GM18873 (cell line): ENCODE results near the gene SPON1.
"Not testable (repeated sequence)": the region's sequence is repeated elsewhere in the genome, so short reads cannot be mapped to it uniquely, and the experiment has no call there.

ENCODE experiments used
- ATAC-seq: cut with Tn5 transposase; IDR thresholded peaks from one replicate; pipeline ENCODE4 v1.9.1; 2021; ENCODE audit warnings: mild to moderate bottlenecking, moderate library complexity, moderate number of reproducible peaks; ENCODE audit not compliant: unreplicated experiment, low FRiP score

Gene SPON1

GRCh38 chr11:14173679-14174078, 211.2 kb downstream of the SPON1 start:
- not testable (repeated sequence) for ATAC-seq

DNA sequence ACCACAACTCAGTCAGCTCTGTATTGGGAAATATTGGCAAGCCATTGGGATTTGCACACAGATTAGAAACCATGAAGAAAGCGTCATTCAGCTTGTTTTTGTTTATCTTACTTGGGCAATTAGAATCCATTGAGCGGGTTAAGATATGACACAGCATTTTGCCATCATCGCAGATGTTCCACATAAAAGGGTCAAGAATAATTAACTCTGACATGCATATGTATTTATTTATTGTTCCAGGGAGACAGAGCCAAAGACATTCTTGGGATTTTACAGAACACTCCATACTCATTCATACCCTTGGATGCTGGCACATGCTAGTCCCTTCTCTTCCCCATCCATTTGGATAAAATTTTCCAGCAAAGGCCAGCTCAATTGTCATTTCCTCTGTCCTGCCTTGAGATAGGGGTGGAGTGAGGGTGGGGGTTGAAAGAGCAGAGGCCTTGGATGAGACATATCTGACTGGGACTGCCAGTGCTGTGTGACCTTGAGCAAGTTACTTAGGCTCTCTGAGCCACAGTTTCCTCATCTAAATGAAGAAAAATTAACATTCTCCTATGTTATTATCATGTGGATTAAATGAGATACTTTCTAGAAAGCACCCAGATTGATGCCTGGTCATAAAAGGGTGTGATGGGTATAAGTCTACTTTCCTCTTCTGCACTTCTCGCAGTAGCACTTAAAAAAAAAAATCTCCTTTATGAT, 216.7 kb downstream of the SPON1 start:
- ATAC-seq, result no peak

GRCh38 chr11:14181121-14181520, 218.6 kb downstream of the SPON1 start:
- no peak for ATAC-seq

- no peak for ATAC-seq
Observed at GRCh38 chr11:14182833-14183364, 220.4 kb downstream of the SPON1 start.

DNA sequence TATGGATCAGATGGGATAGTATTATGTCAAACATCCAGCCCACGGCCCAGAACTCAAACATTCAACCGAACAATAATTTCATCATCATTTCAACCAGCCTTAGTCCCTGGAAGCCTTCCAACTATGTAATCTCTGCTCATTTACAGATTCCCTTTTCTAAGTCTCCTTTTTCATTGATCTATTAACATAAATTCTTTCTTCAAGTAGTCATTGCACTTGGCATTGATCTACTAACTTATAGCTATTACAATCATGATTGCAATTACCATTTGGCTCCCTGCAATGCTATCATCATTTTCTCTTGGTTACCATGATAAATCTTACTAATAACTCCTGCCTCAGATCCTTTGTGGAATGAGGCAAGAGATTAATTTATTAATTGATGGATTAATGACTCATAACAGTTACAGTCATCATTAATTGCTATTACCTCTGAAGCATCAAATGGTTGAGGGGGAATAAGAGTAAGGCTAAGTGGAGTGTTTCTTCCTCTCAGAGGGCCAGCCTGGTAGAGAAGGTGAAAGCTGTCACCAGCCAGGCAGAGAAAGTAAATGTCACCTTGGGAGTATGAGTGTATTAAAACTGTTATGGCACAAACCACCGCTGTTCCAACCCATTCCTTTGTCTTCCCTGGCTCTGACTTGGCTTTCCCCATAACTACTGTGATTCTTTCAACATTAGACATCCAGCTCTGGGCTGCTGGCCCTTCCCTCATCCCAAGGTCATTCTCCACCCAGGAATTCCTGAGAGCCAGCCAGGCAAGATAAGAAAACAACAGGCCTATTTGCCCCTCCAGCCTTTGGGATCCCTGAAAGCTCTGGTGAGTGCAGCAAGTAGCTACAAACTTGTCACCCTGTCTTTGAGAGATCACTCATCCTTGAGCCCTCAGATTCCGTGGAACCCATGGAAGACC, 221.8 kb downstream of the SPON1 start:
- ATAC-seq, result no peak

DNA sequence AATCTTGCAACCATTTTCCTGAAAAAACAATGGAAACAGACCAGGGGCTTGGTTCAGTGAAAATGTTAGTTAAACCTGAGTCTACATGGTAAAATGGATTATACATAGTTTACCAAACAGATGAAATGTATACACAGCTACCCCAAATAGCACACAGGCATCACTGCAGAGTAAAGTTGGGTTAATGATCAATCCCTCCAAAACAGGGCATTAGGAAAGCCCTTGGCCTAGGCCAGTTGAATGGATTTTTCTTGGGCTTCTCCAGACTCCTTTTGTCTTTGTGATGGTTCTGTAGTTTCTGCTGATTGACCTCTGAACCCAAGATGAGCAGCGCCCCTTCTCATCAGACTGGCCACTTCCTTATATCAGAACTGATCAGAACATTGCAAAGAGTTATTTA, 222.9 kb downstream of the SPON1 start:
- no peak for ATAC-seq

DNA sequence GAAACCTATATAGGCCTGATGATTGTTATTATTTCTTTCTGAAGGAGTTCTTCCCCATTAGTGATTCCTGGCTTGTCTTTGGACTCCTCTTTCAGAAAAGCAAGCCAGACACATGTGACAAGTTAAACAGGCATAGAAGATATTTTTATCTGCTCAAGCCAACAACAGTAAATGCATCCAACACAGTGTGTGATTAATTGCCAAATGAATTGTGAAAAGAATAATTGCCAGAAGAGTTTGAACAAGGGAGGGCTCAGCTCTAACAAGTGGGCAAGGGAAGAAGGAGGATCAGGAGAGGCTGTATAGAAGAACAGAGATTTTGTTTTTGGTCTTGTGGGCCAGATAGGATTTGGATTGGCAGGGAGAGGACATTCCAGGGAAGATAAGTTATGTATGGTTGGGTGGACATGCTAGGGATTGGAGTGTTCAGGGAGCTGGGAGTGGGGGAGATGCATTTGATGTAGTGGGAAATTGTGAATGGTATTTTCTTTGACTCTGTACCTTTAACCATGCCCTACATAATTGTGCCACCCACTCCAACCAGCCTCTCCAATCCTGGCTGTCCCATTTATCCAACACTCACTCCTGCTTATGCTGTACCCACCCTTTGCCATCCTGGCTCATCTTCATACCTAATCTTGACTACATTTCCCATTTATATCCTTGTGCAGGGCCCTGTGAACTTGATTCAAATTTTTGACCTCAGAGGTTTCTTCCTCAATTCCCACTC, 223.7 kb downstream of the SPON1 start:
- ATAC-seq, result no peak

DNA sequence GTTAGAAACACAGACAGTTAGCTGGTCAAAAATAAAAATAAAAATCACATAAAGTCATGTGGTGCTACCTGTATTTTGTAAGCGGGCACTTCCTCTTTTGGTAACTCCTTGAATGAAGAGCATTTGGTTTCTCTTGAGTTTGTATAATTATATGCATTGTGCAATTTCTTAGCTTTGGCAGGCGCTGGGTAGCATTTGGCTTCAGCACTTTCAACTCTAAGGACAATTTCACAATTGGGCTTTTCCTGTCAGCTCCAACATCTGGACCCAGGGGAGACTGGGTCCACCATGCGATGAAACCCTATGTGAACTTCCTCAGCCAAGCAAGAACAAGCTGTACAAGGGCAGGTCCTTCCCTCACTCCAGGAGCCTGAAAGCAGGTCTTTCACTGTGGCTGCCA, 227.4 kb downstream of the SPON1 start:
- no peak for ATAC-seq

DNA sequence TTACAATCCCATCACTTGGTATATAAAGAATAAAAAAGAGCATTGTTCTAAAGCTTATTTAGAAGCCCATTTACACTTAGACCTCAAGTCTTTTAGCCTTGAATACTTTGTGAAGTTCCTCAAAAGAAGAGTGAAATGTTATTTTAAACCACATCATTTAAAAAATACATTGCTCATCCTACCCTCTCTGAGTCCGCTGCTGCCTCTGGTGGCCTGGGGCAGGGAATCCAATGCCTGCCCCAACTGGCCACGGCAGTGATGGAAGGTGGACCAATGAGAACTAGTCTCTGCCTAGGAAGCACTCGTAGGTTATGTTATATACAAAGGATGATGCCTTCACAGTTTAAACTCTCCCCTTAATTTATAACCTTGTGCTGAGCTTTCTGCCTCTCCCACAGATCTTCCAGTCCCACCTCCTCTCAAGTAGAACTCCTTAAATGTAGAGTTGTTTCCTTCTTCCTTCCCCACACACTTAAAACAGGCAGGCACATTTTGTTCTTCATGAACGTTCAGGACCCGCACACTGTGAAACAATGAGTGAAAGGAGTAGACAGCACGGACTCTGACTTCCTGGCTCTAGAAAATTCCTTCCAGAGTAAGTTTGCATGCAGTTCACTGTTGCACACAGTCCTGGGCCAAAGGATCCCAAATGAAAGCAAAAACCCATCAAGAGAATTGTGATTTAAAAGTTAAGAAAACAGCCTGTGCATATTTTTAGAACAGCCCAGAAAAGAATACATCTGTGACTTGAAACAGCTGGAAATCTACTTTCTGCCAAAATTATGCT, 228.7 kb downstream of the SPON1 start:
- no peak for ATAC-seq

GRCh38 chr11:14193644-14194043, 231.1 kb downstream of the SPON1 start:
- ATAC-seq, result no peak

- no peak for ATAC-seq
Observed at GRCh38 chr11:14202251-14203196, 240.0 kb downstream of the SPON1 start.

GRCh38 chr11:14203321-14203720, 240.8 kb downstream of the SPON1 start:
- ATAC-seq, result no peak

GRCh38 chr11:14212986-14213385, 250.5 kb downstream of the SPON1 start:
- ATAC-seq, result no peak

GRCh38 chr11:14218728-14219127, 256.2 kb downstream of the SPON1 start:
- no peak for ATAC-seq

GRCh38 chr11:14223636-14224288, 261.2 kb downstream of the SPON1 start:
- ATAC-seq, result no peak

DNA sequence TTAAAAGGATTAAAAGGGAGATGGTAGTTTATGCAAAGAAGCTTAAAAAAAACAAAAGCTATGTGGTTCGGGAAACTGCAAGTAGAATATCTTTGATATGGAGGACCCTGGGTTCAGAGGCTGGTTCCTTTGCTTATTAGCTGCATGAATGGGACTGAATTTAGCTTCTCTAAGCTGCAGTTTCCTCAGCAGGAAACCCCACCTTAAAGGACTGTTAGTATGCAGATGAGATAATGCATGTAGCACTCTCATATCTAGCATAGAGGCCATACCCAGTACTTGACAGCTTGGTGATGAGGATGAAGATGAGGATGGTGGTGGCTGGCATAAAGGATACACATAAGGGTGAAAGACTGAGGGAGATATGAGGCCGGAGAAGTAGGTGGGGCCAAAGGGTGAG, 261.9 kb downstream of the SPON1 start:
- ATAC-seq, result no peak

- ATAC-seq, result no peak
Observed at GRCh38 chr11:14225666-14226065, 263.1 kb downstream of the SPON1 start.

DNA sequence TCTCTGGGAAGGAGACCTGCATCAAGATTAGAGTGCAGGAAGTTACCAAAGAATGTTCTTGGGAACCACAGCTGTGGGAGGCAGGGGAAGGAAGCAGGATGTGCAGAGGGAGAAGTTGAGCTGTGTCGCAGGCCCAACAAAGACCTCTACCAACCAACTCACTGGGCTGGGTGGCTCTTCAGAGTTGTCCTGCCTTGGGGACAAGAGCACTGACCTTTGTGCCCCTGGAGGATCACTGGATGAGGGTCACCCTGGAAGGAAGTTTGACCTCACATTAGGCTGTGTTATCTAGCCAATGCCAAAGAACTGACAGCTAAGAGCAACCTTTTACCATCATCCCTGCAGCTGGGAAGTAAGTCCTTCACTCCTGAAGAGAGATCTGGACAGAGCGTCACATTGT, 265.8 kb downstream of the SPON1 start:
- no peak for ATAC-seq
